HepG2 (cell line): ENCODE results near the gene ADAMTS16. TPM values are rescaled to one million over a fixed set of nuclear protein-coding genes. Genes with fewer than 3 reads are reported as not detected.

ENCODE experiments used
- BORCS8-MEF2B ChIP-seq: sonication (generic); formaldehyde crosslinking; IDR thresholded peaks from 2 replicates; pipeline ENCODE4 v1.8.0; 2022; ENCODE audit warnings: mild to moderate bottlenecking, missing genetic modification reagents
- EED ChIP-seq: sonication (generic); formaldehyde crosslinking; IDR thresholded peaks from 2 replicates; pipeline ENCODE4 v1.5.0; 2020; ENCODE audit warnings: mild to moderate bottlenecking, missing genetic modification reagents
- GATAD1 ChIP-seq: IDR thresholded peaks from 2 replicates; pipeline ENCODE4 v1.6.1; 2016; ENCODE audit warnings: missing genetic modification reagents, missing compliant biosample characterization
- HNRNPK ChIP-seq: fragments of 200-400 bp; formaldehyde crosslinking; IDR thresholded peaks from 2 replicates; pipeline ENCODE4 v1.6.1; 2018; ENCODE audit warnings: low read length, low read depth, moderate library complexity, mild to moderate bottlenecking; ENCODE audit not compliant: poor library complexity, severe bottlenecking
- HNRNPLL ChIP-seq: fragments of 200-400 bp; formaldehyde crosslinking; IDR thresholded peaks from 2 replicates; pipeline ENCODE4 v1.6.1; 2017; ENCODE audit warnings: mild to moderate bottlenecking, low read depth, low read length; ENCODE audit not compliant: poor library complexity, severe bottlenecking
- MAFK ChIP-seq, 2 experiments: IDR thresholded peaks in 1 of 2; conservative IDR thresholded peaks in 1 of 2; 2 replicates each; pipeline ENCODE4 v1.6.1; 2011; ENCODE audit warnings: improper control_type of control experiment in 2 of 2, low read length in 2 of 2
- NR3C1 ChIP-seq: sonication (generic); formaldehyde crosslinking; IDR thresholded peaks from 2 replicates; pipeline ENCODE4 v1.4.0; 2020; ENCODE audit warnings: missing genetic modification reagents
- PBX3 ChIP-seq: sonication (generic); formaldehyde crosslinking; IDR thresholded peaks from 2 replicates; pipeline ENCODE4 v1.8.1; 2023; ENCODE audit warnings: missing genetic modification reagents, inconsistent platforms, borderline replicate concordance
- RELA ChIP-seq: sonication (generic); formaldehyde crosslinking; IDR thresholded peaks from 2 replicates; pipeline ENCODE4 v1.4.0; 2020; ENCODE audit warnings: missing genetic modification reagents
- SMAD1 ChIP-seq: sonication (generic); formaldehyde crosslinking; IDR thresholded peaks from 2 replicates; pipeline ENCODE4 v1.4.0; 2020; ENCODE audit warnings: missing genetic modification reagents, low read depth, mild to moderate bottlenecking, borderline replicate concordance
- SP4 ChIP-seq: sonication (generic); formaldehyde crosslinking; IDR thresholded peaks from 2 replicates; pipeline ENCODE4 v1.8.1; 2023; ENCODE audit warnings: mild to moderate bottlenecking, missing genetic modification reagents
- TEAD2 ChIP-seq: sonication (generic); formaldehyde crosslinking; IDR thresholded peaks from 2 replicates; pipeline ENCODE4 v1.9.0; 2021; ENCODE audit warnings: missing genetic modification reagents
- ZBTB26 ChIP-seq: IDR thresholded peaks from 2 replicates; pipeline ENCODE4 v1.6.1; 2016; ENCODE audit warnings: missing compliant biosample characterization, missing genetic modification reagents, borderline replicate concordance
- ZBTB49 ChIP-seq: sonication (generic); formaldehyde crosslinking; IDR thresholded peaks from 2 replicates; pipeline ENCODE4 v1.4.0; 2020; ENCODE audit warnings: missing genetic modification reagents, borderline replicate concordance
- ZNF263 ChIP-seq: sonication (generic); formaldehyde crosslinking; IDR thresholded peaks from 2 replicates; pipeline ENCODE4 v1.4.0; 2020; ENCODE audit warnings: missing genetic modification reagents
- ZNF615 ChIP-seq: sonication (generic); formaldehyde crosslinking; IDR thresholded peaks from 2 replicates; pipeline ENCODE4 v1.5.0; 2020; ENCODE audit warnings: mild to moderate bottlenecking, missing genetic modification reagents, borderline replicate concordance
- polyA plus RNA-seq, 8 experiments: library from polyadenylated mRNA; depleted of rRNA in 3 of 8; stranded (reverse) in 7 of 8; unstranded in 1 of 8; fragments of >200 nt; fragmentation: Illumina TruSeq in 4 of 8; extraction: Trizol in 4 of 8; gene quantifications; 2 replicates each; pipeline versions ENCODE4 v1.2.1 to v1.2.3, GENCODE V29; 2011 to 2016; ENCODE audit warnings: low read depth in 4 of 8, missing spikeins in 1 of 8, mixed read lengths in 1 of 8; ENCODE audit not compliant: insufficient read depth in 1 of 8
- total RNA-seq, 5 experiments: library from RNA; depleted of rRNA; stranded (reverse); fragments of >200 nt; fragmentation: Illumina TruSeq; extraction: Trizol; gene quantifications; 2 replicates each; pipeline ENCODE4 v1.2.3, GENCODE V29; 2016; ENCODE audit warnings: low read depth in 1 of 5
- TF ChIP-seq, protein P1 (sequence below): sonication (generic); formaldehyde crosslinking; IDR thresholded peaks from 2 replicates; pipeline ENCODE4 v1.4.0; 2020; ENCODE audit warnings: mild to moderate bottlenecking, missing genetic modification reagents
- TF ChIP-seq, protein P2 (sequence below): sonication (generic); formaldehyde crosslinking; IDR thresholded peaks from 2 replicates; pipeline ENCODE4 v1.4.0; 2020; ENCODE audit warnings: missing genetic modification reagents

ADAMTS16 gene
- total and polyA plus RNA-seq, 2 of the 13 experiments (the other 11 are each of a cell fraction or from before 2014, with no cell fraction given), result 0.02 to 0.03 TPM

- TF ChIP-seq, protein P1, sequence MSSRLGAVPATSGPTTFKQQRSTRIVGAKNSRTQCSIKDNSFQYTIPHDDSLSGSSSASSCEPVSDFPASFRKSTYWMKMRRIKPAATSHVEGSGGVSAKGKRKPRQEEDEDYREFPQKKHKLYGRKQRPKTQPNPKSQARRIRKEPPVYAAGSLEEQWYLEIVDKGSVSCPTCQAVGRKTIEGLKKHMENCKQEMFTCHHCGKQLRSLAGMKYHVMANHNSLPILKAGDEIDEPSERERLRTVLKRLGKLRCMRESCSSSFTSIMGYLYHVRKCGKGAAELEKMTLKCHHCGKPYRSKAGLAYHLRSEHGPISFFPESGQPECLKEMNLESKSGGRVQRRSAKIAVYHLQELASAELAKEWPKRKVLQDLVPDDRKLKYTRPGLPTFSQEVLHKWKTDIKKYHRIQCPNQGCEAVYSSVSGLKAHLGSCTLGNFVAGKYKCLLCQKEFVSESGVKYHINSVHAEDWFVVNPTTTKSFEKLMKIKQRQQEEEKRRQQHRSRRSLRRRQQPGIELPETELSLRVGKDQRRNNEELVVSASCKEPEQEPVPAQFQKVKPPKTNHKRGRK (CRISPR knock-in tag), result no peak
- no peak for TF ChIP-seq BORCS8-MEF2B (CRISPR knock-in tag)
- no peak for TF ChIP-seq SP4 (CRISPR knock-in tag)
- TF ChIP-seq ZNF263, result peak; percentile 99
- TF ChIP-seq, protein P2, sequence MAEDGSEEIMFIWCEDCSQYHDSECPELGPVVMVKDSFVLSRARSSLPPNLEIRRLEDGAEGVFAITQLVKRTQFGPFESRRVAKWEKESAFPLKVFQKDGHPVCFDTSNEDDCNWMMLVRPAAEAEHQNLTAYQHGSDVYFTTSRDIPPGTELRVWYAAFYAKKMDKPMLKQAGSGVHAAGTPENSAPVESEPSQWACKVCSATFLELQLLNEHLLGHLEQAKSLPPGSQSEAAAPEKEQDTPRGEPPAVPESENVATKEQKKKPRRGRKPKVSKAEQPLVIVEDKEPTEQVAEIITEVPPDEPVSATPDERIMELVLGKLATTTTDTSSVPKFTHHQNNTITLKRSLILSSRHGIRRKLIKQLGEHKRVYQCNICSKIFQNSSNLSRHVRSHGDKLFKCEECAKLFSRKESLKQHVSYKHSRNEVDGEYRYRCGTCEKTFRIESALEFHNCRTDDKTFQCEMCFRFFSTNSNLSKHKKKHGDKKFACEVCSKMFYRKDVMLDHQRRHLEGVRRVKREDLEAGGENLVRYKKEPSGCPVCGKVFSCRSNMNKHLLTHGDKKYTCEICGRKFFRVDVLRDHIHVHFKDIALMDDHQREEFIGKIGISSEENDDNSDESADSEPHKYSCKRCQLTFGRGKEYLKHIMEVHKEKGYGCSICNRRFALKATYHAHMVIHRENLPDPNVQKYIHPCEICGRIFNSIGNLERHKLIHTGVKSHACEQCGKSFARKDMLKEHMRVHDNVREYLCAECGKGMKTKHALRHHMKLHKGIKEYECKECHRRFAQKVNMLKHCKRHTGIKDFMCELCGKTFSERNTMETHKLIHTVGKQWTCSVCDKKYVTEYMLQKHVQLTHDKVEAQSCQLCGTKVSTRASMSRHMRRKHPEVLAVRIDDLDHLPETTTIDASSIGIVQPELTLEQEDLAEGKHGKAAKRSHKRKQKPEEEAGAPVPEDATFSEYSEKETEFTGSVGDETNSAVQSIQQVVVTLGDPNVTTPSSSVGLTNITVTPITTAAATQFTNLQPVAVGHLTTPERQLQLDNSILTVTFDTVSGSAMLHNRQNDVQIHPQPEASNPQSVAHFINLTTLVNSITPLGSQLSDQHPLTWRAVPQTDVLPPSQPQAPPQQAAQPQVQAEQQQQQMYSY (CRISPR knock-in tag), result no peak
- TF ChIP-seq NR3C1, result no peak
- no peak for TF ChIP-seq PBX3 (CRISPR knock-in tag)
- no peak for TF ChIP-seq TEAD2 (CRISPR knock-in tag)
- no peak for TF ChIP-seq GATAD1
- TF ChIP-seq ZBTB26 (CRISPR knock-in tag), result no peak
- TF ChIP-seq RELA, result no peak
- TF ChIP-seq ZNF615, result no peak
- no peak for TF ChIP-seq SMAD1 (CRISPR knock-in tag)
- TF ChIP-seq ZBTB49, result no peak
- TF ChIP-seq HNRNPK, result no peak
- TF ChIP-seq MAFK (conservative IDR thresholded peaks at IDR 0.05 in 1 of 2, IDR thresholded peaks at IDR 0.05 in 1 of 2; ENCODE audit: low read length in 2 of 2), result 0 out of 4 replicates have a peak, but pooled peaks of 1 of the 2 experiments have one; percentile 19
- peak; percentile 53 for TF ChIP-seq HNRNPLL
- no peak for TF ChIP-seq EED (CRISPR knock-in tag)
Observed at GRCh38 chr5:5270958-5271785, 131.0 kb downstream of the ADAMTS16 start (continued).
